GM21528 (cell line): ENCODE measurements around the gene TM4SF4.

Experiments
- ATAC-seq: cut with Tn5 transposase; IDR thresholded peaks from one replicate; pipeline ENCODE4 v1.9.1; 2021; ENCODE audit warnings: mild to moderate bottlenecking, moderate library complexity; ENCODE audit not compliant: unreplicated experiment, low FRiP score

The TM4SF4 gene

DNA sequence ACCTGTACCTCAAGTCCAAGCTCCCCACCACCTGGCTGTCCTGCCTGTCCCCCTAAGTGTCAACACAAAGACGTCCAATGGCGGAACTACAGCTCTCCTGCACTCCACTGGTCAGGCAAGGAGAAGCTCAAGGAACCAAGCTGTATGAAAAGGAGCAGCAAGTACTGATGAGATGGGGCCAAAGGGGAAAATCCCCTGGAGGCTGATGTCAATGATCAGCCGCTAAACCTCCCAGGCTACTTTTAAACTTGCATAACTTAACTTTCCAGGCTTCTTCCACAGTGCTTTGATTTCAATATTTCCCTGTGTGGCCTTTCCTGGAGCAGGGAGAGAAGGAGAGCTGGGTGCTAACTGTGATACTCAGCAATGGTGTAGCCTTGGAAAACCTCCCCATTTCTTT is 35.0 kb downstream of the TM4SF4 start:
- ATAC-seq = no peak

DNA sequence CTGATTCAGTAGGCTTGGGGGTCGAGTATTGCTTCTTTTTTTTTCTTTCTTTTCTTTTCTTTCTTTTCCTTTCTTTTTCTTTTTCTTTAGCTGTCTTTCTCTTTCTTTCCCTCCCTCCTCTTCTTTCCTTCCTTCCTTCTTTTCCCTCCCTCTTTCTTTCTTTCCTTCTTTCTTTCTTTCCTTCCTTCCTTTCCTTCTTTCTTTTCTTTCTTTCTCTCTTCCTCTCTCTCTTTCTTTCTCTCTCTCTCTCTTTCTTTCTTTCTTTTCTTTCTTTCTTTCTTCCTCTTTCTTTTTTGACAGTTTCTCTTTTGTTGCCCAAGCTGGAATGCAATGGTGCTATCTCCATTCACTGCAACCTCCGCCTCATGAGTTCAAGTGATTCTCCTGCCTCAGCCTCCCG is 36.0 kb downstream of the TM4SF4 start:
- ATAC-seq = no peak

DNA sequence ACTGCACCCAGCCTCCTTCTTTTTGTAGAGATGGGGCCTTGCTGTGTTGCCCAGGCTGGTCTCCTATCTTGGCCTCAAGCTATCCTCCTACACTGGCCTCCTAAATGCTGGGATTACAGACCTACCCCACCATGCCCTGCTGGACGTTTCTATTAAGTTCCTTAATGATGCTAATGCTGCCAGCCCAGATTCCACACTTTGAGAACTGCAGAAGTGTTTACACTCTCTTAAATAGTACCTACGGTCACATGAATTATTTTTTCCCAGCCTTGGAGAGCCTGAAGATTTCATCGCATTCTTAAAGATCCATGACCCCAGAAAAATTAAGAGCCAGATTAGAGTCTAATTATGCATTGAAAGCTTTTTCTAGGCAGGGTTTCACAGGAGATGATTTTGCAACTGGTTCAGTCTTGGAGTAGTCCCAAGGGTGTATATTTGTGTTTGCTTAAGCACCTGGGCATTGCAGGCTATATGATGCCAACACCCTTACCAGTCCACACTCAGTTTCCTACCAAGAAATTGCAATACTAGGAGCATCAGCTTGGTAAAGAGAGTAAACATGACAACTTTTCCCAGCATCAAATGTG is 36.6 kb downstream of the TM4SF4 start:
- ATAC-seq = no peak

DNA sequence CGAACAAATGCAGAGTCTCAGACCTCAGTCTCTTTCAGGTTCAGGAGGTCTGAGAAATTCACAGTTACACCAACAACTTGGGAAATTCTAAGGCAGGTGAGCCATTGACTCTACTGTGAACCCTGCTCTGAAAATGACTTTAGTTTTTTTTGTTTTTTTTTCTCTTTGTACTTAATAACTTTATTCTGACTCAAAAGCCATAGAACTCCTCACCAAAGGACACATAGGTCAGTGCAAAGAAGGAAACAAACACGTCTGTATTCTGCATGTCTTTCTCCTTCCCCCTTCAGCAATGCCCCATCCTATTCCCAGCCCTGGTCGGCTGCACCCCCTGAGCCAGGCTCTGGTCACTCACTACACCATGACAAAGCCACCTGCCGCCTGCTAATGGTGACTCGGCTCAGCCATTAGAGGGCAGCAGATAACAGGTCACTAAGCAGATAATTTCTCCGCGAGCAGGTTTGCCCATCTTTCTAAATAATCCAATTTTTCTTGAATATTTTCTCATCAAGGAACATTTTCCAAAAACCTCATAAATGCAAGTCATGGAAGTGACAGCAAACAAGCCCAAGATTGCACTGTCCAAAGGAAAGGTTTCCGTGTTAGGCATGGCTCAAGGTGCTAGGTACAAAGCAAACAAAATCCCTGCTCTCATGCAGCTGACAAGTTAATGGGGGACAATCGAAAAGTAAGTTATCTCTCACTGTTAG is 37.7 kb downstream of the TM4SF4 start:
- ATAC-seq = peak; percentile 68

DNA sequence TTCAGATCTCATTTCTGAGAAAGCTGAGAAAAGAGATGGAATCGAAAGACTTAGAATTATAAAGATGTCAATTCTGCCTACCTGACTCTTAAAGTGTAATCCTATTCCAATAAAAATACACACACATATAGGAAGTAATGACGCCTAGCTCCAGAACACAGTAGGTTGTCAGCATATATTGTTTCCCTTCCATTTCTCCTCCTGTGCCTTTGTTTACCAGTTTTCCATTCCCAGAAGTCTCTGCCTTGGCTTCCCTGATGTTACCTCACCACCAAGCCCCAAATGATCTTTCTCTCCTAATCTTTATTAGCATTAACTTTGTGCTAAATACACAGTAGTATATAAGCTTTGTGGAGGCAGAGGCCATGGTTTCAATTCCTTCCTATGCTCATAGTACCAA is 40.0 kb downstream of the TM4SF4 start:
- ATAC-seq = no peak

DNA sequence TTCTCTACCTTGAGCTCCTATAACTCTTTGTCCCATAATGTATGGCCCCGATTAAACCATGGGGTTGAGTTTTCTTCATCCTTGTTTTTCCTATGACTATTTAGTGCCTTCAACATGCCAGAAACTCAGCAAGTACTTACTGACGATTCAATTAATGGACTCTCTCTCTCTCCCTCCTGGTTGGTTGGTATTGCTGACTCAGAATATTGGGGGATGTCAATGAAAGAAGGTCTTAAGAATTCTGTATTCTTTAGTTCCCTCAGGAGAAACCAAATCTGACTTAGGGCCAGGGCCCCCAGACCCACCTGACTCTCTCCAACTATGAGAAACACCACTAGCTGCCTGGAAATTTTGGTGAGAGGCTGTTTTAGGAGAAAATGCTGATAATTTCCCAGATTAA is 40.8 kb downstream of the TM4SF4 start:
- ATAC-seq = no peak

DNA sequence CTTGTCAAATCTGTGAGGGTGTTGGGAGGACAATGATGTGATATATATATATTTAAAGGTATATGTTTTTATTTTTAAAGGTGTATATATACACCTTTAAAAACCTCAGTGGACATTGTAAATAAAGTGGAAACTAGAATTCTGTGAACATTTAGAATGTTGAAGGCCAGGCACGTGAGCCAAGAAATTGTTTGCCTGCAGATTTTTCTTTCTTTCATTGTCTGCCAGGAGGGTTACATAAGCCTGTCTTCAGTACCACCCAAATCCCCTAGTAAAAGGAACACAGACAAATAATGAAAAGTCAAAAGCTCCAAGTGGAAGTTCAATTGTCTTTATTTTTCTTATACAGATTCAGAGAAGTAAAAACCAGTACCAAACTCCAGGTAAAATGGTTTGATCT is 42.4 kb downstream of the TM4SF4 start:
- no peak for ATAC-seq

DNA sequence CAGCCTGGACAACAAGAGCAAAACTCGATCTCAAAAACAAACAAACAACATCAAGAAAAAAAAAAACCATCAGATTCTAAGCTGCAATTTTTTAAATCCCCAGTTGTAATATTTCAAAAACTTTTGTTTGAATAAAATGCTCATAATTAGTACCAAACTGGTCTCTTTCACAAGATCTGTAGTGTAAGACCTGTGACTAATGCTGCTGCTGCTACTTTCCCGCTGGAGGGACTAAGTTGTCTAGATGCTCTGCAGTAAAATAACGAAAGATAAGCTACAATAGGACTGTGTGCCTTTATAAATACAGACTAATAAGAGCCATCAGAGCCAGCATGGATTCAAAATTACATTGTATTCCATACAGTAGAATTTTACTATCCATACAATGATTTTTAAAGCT is 45.4 kb downstream of the TM4SF4 start:
- no peak for ATAC-seq

DNA sequence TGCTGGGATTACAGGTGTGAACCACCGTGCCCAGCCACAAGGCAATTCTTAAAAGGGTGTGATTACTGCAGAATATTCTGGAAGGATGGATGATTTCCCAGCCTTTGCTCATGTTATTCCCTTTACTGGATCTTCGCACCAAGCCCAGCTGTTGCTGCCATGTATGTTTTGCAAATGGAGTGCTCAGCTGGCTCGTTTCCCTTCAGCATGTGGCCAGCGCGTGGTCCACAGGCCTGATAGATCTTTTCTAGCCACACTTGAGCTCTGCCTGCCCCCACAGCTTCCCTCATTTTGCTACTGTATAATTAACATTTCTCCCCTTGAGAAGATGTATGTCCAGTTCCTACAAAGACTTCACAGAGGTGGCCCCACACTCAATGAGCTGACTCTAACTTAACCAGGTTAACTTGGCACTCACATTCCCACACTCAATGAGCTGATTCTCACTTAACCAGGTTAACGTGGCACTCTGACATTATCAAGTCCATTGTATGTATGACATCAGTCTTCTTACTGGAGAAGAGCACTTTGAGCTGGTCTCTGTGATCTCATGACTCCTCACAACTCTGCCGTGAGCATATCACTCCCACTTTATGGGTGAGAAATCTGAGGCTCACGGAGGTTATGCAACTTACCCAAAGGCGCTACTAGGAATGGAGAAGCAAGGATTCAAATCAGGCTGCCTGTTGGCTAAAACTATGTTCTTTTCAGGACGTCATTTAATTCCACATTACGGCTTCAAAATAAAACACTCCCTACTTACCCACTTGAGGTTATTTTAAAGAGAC is 49.2 kb downstream of the TM4SF4 start:
- ATAC-seq = no peak

DNA sequence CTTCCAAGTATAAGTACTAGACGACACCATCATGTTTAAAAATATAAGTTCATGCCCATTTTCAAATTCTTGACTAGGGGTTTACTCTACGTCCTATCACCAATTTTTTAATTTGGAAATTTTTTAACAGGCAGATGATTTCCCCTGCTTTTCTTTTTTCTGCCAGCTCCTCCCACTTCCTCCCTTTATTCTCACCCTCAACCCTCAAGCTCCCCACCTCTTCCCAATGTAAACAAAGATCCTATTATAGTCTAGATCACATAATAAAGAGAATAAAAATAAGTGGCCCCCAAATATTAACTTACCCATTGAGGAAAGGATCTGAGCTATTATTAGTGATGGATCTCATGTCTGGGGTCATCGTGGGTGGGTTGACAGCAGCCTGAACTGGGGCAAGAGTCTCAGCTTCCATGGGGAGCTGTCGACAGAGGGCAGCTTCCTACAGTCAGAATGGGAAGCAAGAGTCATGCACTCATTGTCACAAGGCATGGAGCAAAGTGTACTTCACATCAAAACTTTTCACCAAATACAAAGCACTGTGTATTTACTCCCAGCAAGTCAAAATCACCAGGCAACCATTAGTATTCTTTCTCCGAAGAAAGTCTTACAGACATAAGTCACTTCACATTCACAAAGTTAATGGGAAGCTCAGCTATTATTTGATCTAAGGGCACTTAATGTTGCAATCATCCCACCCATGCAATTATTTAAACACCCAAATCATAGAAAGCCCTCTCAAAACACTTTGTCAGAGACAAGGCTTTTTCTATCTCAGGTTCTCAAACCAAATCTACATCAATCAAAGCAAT is 53.2 kb downstream of the TM4SF4 start:
- ATAC-seq = no peak

DNA sequence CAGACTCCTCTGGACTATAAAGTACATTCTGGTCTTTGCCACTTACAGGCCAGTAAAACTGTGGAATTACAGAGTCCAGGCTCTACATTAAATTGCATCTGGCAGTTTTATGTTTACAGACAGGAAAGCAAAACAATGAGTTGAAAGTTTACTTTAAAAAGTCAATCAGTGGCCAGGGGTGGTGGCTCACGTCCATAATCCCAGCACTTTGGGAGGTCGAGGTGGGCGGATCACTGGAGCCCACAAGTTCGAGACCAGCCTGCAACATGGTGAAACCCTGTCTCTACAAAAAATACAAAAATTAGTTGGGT is 53.8 kb downstream of the TM4SF4 start:
- ATAC-seq = no peak

DNA sequence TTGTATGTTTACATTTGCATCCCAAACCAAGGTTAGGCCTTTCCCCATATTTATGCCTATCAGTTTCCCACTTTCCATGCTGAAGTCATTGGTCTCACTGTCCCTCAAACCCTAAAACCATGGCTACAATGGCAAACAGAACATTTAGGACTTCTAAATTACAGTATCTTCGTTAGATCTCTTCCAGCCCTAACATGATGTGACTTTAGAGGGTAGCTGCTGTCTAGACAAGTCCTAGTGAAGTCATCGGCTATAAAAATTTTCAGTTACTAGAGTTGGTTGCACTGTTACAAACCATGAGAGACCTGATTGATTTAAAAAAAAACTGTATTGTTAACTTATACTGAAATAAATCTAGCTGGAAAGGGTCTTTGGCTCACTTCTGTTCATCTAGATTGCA is 54.6 kb downstream of the TM4SF4 start:
- ATAC-seq = no peak

DNA sequence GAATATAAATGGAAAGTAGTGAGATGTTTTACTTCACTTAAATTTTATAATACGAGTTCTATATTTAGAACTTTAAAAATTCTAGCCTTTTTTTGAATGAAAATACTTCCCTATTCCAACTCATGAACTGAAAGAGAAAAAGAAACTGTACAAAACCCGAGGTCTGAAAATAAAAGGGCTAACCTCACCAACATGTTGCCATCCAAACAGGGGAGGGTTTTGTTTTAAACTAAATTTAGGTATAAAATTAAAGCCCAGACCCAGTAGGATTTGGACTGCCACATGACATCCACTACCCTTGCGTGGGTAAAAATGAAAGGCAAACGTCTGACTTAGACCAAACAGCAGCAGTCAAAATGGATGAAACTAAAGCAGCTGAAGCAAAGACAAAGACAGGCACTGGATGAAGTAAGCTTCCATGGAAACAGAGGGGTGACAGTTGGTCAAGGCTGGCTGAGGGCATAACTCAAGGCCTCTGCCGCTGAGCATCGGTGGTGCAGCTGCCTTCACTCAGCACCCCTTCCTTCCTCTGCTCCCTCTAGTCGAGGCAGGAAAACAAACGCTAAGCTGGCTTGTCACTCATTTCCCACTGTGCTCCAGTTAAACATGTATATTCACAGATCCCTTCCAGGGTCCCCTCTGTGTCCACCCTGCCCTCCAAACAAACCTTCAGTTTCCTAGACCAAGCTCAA is 58.1 kb downstream of the TM4SF4 start:
- no peak for ATAC-seq

DNA sequence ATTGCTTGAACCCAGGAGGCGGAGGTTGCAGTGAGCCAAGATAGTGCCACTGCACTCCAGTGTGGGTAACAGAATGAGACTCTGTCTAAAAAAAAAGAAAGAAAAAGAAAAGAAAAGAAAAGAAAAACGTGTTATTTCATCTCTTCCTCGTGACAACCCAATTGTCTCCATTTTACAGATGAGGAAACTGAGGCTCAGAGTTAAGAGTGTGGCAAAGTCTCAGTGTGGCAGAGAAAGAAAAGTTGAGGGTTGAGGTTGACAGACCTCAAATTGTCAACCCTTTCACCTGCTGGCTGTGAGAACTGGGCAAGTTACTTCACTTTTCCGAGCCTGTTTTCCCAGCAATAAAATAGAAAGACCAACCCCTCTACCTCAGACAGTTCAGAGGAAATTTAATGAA is 59.6 kb downstream of the TM4SF4 start:
- ATAC-seq = no peak

DNA sequence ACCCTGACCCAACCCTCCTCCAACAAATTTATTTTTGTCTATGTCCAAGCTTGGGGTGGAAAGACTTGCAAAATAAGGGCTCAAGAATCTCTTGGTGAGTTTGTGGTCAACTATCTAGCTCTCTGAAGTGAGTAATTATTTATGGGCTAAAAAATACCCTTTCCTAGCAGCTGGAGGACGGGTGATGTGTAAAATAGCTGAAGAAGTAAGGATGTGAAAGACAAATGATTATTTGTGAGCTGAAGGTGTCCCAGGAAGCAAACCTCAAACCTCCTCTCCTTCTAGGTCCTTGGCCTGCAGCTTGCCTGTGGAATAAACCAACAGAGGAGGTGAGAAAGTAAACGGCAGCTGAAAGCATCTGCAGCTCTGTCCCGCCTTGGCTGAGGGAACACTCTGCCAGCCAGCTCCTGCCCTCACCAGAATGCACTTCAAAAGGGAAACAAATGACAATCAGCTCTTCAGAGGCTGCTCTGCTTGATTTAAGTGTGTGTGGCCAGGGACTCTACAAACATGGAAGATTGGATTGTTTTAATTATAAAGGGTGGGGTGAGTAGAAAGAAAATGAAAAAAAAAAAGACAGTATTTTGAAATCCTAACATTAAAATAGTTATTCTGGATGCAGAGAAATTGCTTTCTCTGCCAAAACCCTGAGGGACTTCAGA is 60.3 kb downstream of the TM4SF4 start:
- ATAC-seq = no peak

DNA sequence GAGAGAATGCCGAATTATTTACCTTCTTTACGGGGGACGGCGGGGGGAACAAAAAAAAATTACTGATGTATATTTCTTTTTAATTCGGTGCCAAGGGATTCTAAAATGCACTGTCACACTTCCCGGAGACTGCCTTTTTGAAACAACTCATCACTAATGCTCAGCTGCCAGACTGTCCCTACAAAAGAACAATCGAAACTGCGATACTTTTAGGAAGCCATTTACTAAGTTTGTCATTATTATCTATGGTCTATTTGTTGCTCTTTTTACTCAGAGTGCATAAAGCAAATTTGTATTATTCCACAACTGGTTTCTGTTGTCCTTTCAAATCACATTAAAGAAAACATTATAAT is 60.8 kb downstream of the TM4SF4 start:
- no peak for ATAC-seq

DNA sequence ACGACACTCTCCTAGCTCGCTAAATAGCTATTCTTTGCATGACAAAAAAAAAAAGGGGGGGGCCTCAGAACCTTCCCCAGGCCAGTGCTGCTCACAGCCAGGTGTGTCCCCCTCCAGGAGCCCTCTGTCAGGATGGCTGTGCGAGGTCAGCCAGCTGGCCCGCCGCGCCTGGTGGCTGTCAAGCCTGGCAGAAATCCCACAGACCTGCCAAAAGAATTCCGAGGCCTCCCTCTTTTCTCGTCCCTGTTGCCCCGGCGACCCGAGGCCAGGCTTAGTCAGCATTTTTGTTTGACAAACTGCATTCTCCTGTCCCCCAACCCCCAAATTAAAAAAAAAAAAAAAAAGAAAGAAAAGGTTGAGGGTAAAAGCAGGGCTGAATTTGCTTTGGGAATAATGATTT is 61.9 kb downstream of the TM4SF4 start:
- no peak for ATAC-seq

DNA sequence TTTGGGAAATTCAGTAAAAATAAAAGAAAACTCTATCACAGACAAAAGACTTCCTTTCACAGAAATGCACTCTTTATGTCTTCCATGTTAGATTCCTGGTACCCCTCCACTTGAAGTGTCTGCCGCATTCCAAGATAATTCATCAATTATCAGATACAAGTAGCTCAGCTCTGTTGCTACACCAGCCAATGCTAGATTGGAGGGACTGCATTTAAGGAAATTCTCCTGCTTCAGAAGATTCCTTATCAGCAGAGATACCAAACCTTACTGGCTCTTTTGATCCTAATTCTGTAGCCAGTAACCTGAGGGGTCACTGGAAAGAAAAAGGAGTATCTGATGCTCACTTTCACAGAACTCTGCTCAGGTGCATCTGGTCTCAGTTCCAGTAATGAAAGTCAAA is 63.9 kb downstream of the TM4SF4 start:
- no peak for ATAC-seq

DNA sequence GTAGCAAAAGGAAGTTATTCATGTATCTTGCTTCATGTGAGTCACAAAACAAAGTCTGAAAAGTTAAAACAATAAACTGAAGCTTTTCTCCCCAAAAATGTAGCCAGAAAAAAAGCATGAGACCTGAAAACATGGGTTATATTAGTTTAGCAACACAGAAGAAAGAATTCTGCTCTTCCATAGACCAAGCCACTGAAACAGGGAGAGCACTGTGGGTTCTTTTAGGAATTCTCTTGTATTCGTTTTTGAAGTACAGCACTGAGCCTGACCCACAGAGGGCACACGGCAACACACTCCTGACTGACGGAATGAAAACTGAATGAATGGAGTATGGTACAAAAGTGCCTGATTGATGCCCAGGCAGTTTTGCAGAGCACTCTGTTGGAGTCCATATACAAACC is 66.6 kb downstream of the TM4SF4 start:
- ATAC-seq = no peak
